GM23248 (cell line): ENCODE results near the gene UBC. TPM values are rescaled to one million over a fixed set of nuclear protein-coding genes. Genes with fewer than 3 reads are reported as not detected.
A peak's percentile ranks its signal among the peaks of the same experiment; 100 is the strongest.
"Not testable (repeated sequence)": the region's sequence is repeated elsewhere in the genome, so short reads cannot be mapped to it uniquely, and the experiment has no call there.

Source experiments
- DNase-seq: peaks from one replicate; pipeline ENCODE4 v3.0.0-alpha.2; 2015
- H2AFZ ChIP-seq: fragments of 200-600 bp; sonication (generic); 2 replicates; pipeline ENCODE4 v1.6.1; 2016; ENCODE audit warnings: antibody characterized with exemption
- H3F3A ChIP-seq: fragments of 200-600 bp; sonication (generic); 2 replicates; pipeline ENCODE4 v1.6.1; 2016; ENCODE audit warnings: mild to moderate bottlenecking, antibody characterized with exemption, mixed run types; ENCODE audit not compliant: insufficient read depth
- H3K27ac ChIP-seq: fragments of 200-600 bp; sonication (generic); 2 replicates; pipeline ENCODE4 v1.5.1; 2016; ENCODE audit warnings: mild to moderate bottlenecking
- H3K27me3 ChIP-seq: fragments of 200-600 bp; sonication (generic); replicated peaks from 2 replicates; pipeline ENCODE4 v1.6.1; 2016; ENCODE audit warnings: mild to moderate bottlenecking; ENCODE audit not compliant: insufficient read depth
- H3K36me3 ChIP-seq: fragments of 200-600 bp; sonication (generic); 2 replicates; pipeline ENCODE4 v1.6.1; 2016; ENCODE audit warnings: low read depth, mild to moderate bottlenecking
- H3K4me1 ChIP-seq: fragments of 200-600 bp; sonication (generic); 2 replicates; pipeline ENCODE4 v1.6.1; 2016; ENCODE audit warnings: mild to moderate bottlenecking; ENCODE audit not compliant: insufficient read depth
- H3K4me2 ChIP-seq: fragments of 200-600 bp; sonication (generic); one replicate; pipeline ENCODE4 v1.6.1; 2016; ENCODE audit warnings: mild to moderate bottlenecking; ENCODE audit not compliant: unreplicated experiment
- H3K4me3 ChIP-seq: fragments of 200-600 bp; sonication (generic); 2 replicates; pipeline ENCODE4 v1.5.1; 2016; ENCODE audit warnings: mild to moderate bottlenecking
- H3K79me2 ChIP-seq: fragments of 200-600 bp; sonication (generic); 2 replicates; pipeline ENCODE4 v1.6.1; 2016; ENCODE audit warnings: mild to moderate bottlenecking; ENCODE audit not compliant: insufficient read depth
- H3K9ac ChIP-seq: fragments of 200-600 bp; sonication (generic); 2 replicates; pipeline ENCODE4 v1.6.1; 2016; ENCODE audit warnings: mild to moderate bottlenecking
- H3K9me2 ChIP-seq: fragments of 200-600 bp; sonication (generic); 2 replicates; pipeline ENCODE4 v1.6.1; 2016; ENCODE audit warnings: mixed run types, mild to moderate bottlenecking, moderate library complexity; ENCODE audit not compliant: insufficient read depth
- H3K9me3 ChIP-seq: fragments of 200-600 bp; sonication (generic); one replicate; pipeline ENCODE4 v1.6.1; 2017; ENCODE audit warnings: low read depth
- H4K20me1 ChIP-seq: fragments of 200-600 bp; sonication (generic); 2 replicates; pipeline ENCODE4 v1.6.0; 2016; ENCODE audit not compliant: insufficient read depth
- EZH2 ChIP-seq: fragments of 200-600 bp; sonication (generic); IDR thresholded peaks from 2 replicates; pipeline ENCODE4 v1.6.1; 2018; ENCODE audit warnings: antibody characterized with exemption, mild to moderate bottlenecking; ENCODE audit not compliant: insufficient read depth, poor library complexity, severe bottlenecking
- EZH2phosphoT487 ChIP-seq: fragments of 200-600 bp; sonication (generic); IDR thresholded peaks from 2 replicates; pipeline ENCODE4 v1.6.1; 2018; ENCODE audit warnings: antibody characterized with exemption, moderate library complexity, mild to moderate bottlenecking, low read depth; ENCODE audit not compliant: insufficient read depth
- WGBS, 2 experiments: methylation state at CpG; one replicate each; pipeline ENCODE4 v1.1.6; 2015 to 2017; ENCODE audit warnings: low lambda C conversion rate in 2 of 2, low coverage in 1 of 2; ENCODE audit errors: missing lambda C conversion rate in 2 of 2; 5-methylcytosine and 5-hydroxymethylcytosine counted together
- in situ Hi-C: fragments of 300-500 bp; cut with MboI; formaldehyde crosslinking; loops from 2 replicates; pipeline ENCODE4 v1.15.0; 2020
- polyA plus RNA-seq: library from polyadenylated mRNA; unstranded; fragments of >200 nt; fragmentation: Nextera tagmentation; extraction: Ambion mirVana; gene quantifications from 2 replicates; pipeline ENCODE4 v1.2.1, GENCODE V29; 2016
- total RNA-seq: library from RNA; depleted of rRNA; stranded (reverse); fragments of >200 nt; shearing (Covaris generic); gene quantifications from 2 replicates; pipeline ENCODE4 v1.2.3, GENCODE V29; 2014

UBC gene
- total and polyA plus RNA-seq, 2 experiments from 2014 or later, result 1,490 to 1,496 TPM

DNA sequence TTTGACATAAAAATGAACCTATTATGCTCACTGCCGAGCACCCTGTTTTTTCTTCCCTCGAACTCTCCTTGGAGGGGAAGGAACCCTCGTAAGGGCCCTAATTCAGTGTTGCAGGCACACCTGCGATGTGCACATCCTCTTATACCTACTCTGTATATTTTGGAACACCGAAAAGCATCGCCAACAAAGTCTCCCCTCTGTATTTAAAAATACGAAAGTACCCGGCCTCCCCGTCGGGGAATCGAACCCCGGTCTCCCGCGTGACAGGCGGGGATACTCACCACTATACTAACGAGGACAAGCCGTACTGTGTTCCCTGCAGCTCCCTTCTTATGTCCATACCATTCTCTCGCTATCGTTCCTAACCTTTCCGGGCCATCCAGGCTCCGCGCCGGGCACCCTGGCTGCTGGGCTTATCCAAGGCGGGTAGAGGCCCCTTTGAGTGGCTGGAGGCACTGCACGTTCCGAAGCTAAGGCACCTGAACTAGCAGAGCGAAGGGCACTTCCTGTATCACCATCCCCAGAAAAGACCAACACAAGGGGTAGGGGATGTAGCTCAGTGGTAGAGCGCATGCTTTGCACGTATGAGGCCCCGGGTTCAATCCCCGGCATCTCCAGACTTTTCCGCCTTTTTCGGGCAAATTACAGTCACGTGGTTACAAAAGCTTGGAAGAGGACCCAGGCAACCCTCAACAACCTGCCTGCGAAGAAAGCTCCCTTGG is 25.1 kb upstream of the UBC start:
- in situ Hi-C loops, result no loop called here
- H3F3A ChIP-seq, result peaks cover 49% of the 10 kb centered on the region
- H3K4me1 ChIP-seq, result peaks cover 33% of the 10 kb centered on the region
- TF ChIP-seq EZH2phosphoT487, result no peak
- no peaks in the 10 kb centered on the region for H3K9me3 ChIP-seq
- no peak overlapping the region for H2AFZ ChIP-seq
- H3K79me2 ChIP-seq, result no peaks in the 10 kb centered on the region
- H4K20me1 ChIP-seq, result no peaks in the 10 kb centered on the region
- H3K4me3 ChIP-seq, result peak overlapping the region; percentile 65
- H3K9me2 ChIP-seq, result no peaks in the 10 kb centered on the region
- no peaks in the 10 kb centered on the region for H3K36me3 ChIP-seq
- DNase-seq, result peak; percentile 91
- H3K27ac ChIP-seq, result peak overlapping the region; percentile 97
- 2% methylated on average over 35 of the region's 35 CpGs for WGBS, 2 experiments
- peak overlapping the region; percentile 84 for H3K9ac ChIP-seq
- H3K27me3 ChIP-seq, result no peaks in the 10 kb centered on the region
- H3K4me2 ChIP-seq, result peak overlapping the region; percentile 79

DNA sequence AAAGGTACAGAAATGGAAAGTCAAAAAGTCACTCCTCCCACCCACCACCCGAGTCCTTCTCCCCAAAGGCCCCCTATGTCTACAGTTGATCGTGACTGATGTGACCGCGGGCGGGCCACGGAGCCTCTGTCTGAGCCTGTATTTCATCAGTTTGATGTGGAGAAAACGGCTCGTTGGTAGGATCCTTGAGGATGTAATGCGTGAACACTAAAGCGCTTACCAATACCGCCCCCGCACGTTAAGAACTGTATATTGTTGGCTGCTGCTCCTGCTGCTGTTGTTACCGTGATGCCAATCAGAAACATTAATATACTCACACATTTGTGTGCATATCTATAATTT is 24.6 kb upstream of the UBC start:
- peak overlapping the region; percentile 84 for H3K9ac ChIP-seq
- 0% methylated on average over 14 of the region's 14 CpGs for WGBS, 2 experiments
- peaks cover 33% of the 10 kb centered on the region for H3K4me1 ChIP-seq
- peak overlapping the region; percentile 65 for H3K4me3 ChIP-seq
- peak overlapping the region; percentile 66 for H2AFZ ChIP-seq
- no peaks in the 10 kb centered on the region for H4K20me1 ChIP-seq
- H3F3A ChIP-seq, result peaks cover 49% of the 10 kb centered on the region
- no peaks in the 10 kb centered on the region for H3K9me3 ChIP-seq
- no peaks in the 10 kb centered on the region for H3K79me2 ChIP-seq
- in situ Hi-C loops, result no loop called here
- peak overlapping the region; percentile 97 for H3K27ac ChIP-seq
- peak overlapping the region; percentile 79 for H3K4me2 ChIP-seq
- H3K36me3 ChIP-seq, result no peaks in the 10 kb centered on the region
- DNase-seq, result peak; percentile 97
- TF ChIP-seq EZH2, result no peak
- TF ChIP-seq EZH2phosphoT487, result no peak
- H3K27me3 ChIP-seq, result no peaks in the 10 kb centered on the region
- no peaks in the 10 kb centered on the region for H3K9me2 ChIP-seq

DNA sequence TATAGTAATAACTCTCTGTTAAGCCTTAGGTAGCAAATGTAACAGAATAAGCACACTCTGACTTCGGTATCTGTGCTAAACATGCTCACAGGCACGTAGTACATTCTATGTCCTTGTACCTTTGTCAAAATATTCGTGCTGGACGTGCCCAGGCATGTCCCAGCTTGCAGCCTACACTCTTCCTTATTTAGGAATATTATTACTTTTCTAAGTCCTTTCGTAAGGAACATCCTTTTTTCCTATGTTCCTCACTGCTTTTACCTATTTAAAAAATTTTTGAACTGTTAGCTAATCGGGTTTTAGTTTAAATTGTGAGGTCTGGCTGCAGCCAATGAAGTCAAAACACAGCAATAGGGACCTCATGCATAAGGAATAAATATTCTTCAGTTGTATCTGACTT is 24.1 kb upstream of the UBC start:
- H2AFZ ChIP-seq, result peak overlapping the region; percentile 66

DNA sequence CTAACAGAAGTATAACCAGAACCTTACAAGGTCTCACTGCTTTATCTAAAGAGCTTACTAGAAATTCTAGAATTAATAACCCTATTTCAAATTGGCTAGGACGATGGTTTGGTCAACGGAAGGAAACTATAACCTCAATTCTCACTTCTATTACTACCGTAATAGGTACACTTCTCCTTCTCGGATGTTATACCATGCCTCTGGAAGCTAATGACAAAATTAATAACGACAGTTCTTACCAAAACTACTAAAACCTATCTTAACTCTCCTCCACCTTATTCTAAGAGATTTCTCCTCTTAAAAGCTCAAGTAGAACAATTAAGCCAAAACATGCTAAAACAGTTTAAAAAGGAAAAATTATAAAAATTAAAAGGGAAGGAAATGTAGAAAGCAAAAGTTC is 23.7 kb upstream of the UBC start:
- Histone ChIP-seq H3F3A (peaks cover 49% of the 10 kb centered on the region), H2AFZ (peak overlapping the region; percentile 66), H3K9me2 (no peaks in the 10 kb centered on the region), H3K36me3 (no peaks in the 10 kb centered on the region), H3K4me1 (peaks cover 33% of the 10 kb centered on the region), H3K4me2 (peak overlapping the region; percentile 79), H3K27ac (peak overlapping the region; percentile 97), H3K9me3 (no peaks in the 10 kb centered on the region), H3K79me2 (no peaks in the 10 kb centered on the region), H4K20me1 (no peaks in the 10 kb centered on the region), H3K27me3 (no peaks in the 10 kb centered on the region), H3K4me3 (peak overlapping the region; percentile 65), H3K9ac (peak overlapping the region; percentile 84)
- 75 to 78% methylated on average over 5 of the region's 5 CpGs for WGBS, 2 experiments
- in situ Hi-C loops, result no loop called here
- DNase-seq, result no peak
- TF ChIP-seq EZH2phosphoT487 (no peak), EZH2 (no peak)

More for the DNA sequence above, 24.1 kb upstream of the UBC start:
- Histone ChIP-seq H3K79me2 (no peaks in the 10 kb centered on the region), H3K9me2 (no peaks in the 10 kb centered on the region), H3K4me3 (peak overlapping the region; percentile 65), H3K4me2 (peak overlapping the region; percentile 79), H4K20me1 (no peaks in the 10 kb centered on the region), H3K27ac (peak overlapping the region; percentile 97), H3K9ac (peak overlapping the region; percentile 84), H3K27me3 (no peaks in the 10 kb centered on the region), H3K9me3 (no peaks in the 10 kb centered on the region), H3F3A (peaks cover 49% of the 10 kb centered on the region), H3K4me1 (peaks cover 33% of the 10 kb centered on the region), H3K36me3 (no peaks in the 10 kb centered on the region)
- 8 to 9% methylated on average over 6 of the region's 6 CpGs for WGBS, 2 experiments
- TF ChIP-seq EZH2phosphoT487, result no peak
- DNase-seq, result peak; percentile 51
- in situ Hi-C loops, result no loop called here

DNA sequence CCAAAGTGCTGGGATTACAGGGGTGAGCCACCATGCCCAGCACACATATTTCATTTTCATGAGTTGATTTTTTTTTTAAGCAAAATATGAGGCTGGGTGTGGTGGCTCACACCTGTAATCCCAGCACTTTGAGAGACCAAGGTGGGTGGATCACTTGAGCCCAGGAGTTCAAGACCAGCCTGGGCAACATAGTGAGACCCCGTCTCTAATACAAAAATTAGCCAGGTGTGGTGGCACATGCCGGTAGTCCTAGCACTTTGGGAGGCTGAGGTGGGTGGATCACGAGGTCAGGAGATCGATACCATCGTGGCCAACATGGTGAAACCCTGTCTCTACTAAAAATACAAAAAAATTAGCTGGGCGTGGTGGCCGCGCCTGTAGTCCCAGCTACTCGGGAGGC is 17.1 kb upstream of the UBC start:
- H3K9ac ChIP-seq, H3K27me3 ChIP-seq, H3K79me2 ChIP-seq, H3K9me3 ChIP-seq, H3K36me3 ChIP-seq, H3K4me2 ChIP-seq, H3K4me1 ChIP-seq, H4K20me1 ChIP-seq, H3K9me2 ChIP-seq, H3K4me3 ChIP-seq, H2AFZ ChIP-seq, DNase-seq, in situ Hi-C loops, H3F3A ChIP-seq, H3K27ac ChIP-seq: not testable (repeated sequence)
- WGBS, 2 experiments, result 85 to 86% methylated on average over 9 of the region's 9 CpGs
